B cell (primary cell): Measurements from ENCODE around the gene MINAR1. TPM values are rescaled to one million over a fixed set of nuclear protein-coding genes. Genes with fewer than 3 reads are reported as not detected.

Experiments
- ATAC-seq: fragments of 200-7000 bp; cut with Tn5 transposase; one replicate; pipeline ENCODE4 v1.10.0; 2021; ENCODE audit warnings: low read depth, mild to moderate bottlenecking, moderate number of reproducible peaks, moderate library complexity
- CTCF ChIA-PET: fragments of 350-600 bp; sonication (Branson Sonifier 250); formaldehyde crosslinking; loops from one replicate; lab custom pipeline; 2021; ENCODE audit warnings: antibody characterized with exemption, inconsistent platforms; lab: Charles Lee
- POLR2A ChIA-PET: fragments of 350-600 bp; sonication (Branson Sonifier 250); formaldehyde crosslinking; loops from one replicate; lab custom pipeline; 2021; ENCODE audit warnings: antibody characterized with exemption; lab: Charles Lee
- DNase-seq: peaks from one replicate; pipeline ENCODE4 v3.0.0; 2013
- H2AFZ ChIP-seq: 2 replicates; pipeline ENCODE4 v1.6.1; 2012; ENCODE audit warnings: mild to moderate bottlenecking, low read depth, low read length; ENCODE audit not compliant: insufficient read depth, poor library complexity, severe bottlenecking
- H3K27ac ChIP-seq, 2 donors: 1 replicate in 1 of 2; 2 replicates in 1 of 2; pipeline ENCODE4 v1.5.1; 2012 to 2013; ENCODE audit warnings: low read length in 2 of 2, mild to moderate bottlenecking in 2 of 2, moderate library complexity in 1 of 2
- H3K27me3 ChIP-seq, 4 experiments: fragments of 200-600 bp in 1 of 4; sonication (generic) in 1 of 4; replicated peaks in 1 of 4; 1 replicate in 2 of 4; 2 replicates in 2 of 4; pipeline versions ENCODE4 v1.6.1 to v1.7.0; 2013 to 2016; ENCODE audit warnings: low read length in 3 of 4, mild to moderate bottlenecking in 2 of 4, mixed read lengths in 1 of 4, moderate library complexity in 1 of 4; ENCODE audit not compliant: insufficient read depth in 4 of 4, control insufficient read depth in 3 of 4; ENCODE audit errors: control extremely low read depth in 1 of 4
- H3K36me3 ChIP-seq, 2 experiments: replicated peaks in 1 of 2; 1 replicate in 1 of 2; 2 replicates in 1 of 2; pipeline versions ENCODE4 v1.6.1 to v1.7.1; 2013; ENCODE audit warnings: low read length in 1 of 2; ENCODE audit not compliant: insufficient read depth in 2 of 2, control insufficient read depth in 1 of 2; ENCODE audit errors: control extremely low read depth in 1 of 2, extremely low read depth in 1 of 2
- H3K4me1 ChIP-seq, 2 donors: fragments of 200-600 bp in 1 of 2; sonication (generic) in 1 of 2; 1 replicate in 1 of 2; 2 replicates in 1 of 2; pipeline versions ENCODE4 v1.5.1 to v1.6.1; 2013 to 2017; ENCODE audit warnings: low read length in 2 of 2; ENCODE audit not compliant: control insufficient read depth in 2 of 2, insufficient read depth in 2 of 2
- H3K4me2 ChIP-seq: replicated peaks from 2 replicates; pipeline ENCODE3; 2012; ENCODE audit warnings: mild to moderate bottlenecking, low read depth, low read length; ENCODE audit not compliant: poor library complexity, severe bottlenecking
- H3K4me3 ChIP-seq, 5 experiments: fragments of 200-600 bp in 1 of 5; sonication (generic) in 1 of 5; 1 replicate in 3 of 5; 2 replicates in 2 of 5; pipeline versions ENCODE4 v1.5.1 to v1.7.0; 2011 to 2016; ENCODE audit warnings: low read length in 4 of 5, mild to moderate bottlenecking in 4 of 5, low read depth in 2 of 5, control low read depth in 1 of 5, moderate library complexity in 1 of 5; ENCODE audit not compliant: insufficient read depth in 1 of 5; ENCODE audit errors: control extremely low read depth in 1 of 5, extremely low read depth in 1 of 5
- H3K79me2 ChIP-seq: fragments of 200-600 bp; sonication (generic); one replicate; pipeline ENCODE4 v1.6.0; 2016; ENCODE audit warnings: low read length; ENCODE audit not compliant: control insufficient read depth, insufficient read depth
- H3K9ac ChIP-seq: fragments of 200-600 bp; sonication (generic); 2 replicates; pipeline ENCODE4 v1.6.1; 2017; ENCODE audit warnings: mild to moderate bottlenecking, low read length, moderate library complexity
- H3K9me3 ChIP-seq, 3 donors: one replicate each; pipeline versions ENCODE4 v1.6.1 to v1.7.1; 2013; ENCODE audit warnings: low read length in 2 of 3; ENCODE audit not compliant: control insufficient read depth in 2 of 3, insufficient read depth in 1 of 3; ENCODE audit errors: control extremely low read depth in 1 of 3
- H4K20me1 ChIP-seq: 2 replicates; pipeline ENCODE4 v1.6.0; 2012; ENCODE audit warnings: mild to moderate bottlenecking, low read length; ENCODE audit not compliant: insufficient read depth, control insufficient read depth, poor library complexity, severe bottlenecking
- H3K27ac Mint-ChIP-seq: one replicate; pipeline ENCODE4 v1.8.0; 2021; ENCODE audit warnings: mixed read lengths
- H3K27me3 Mint-ChIP-seq: one replicate; pipeline ENCODE4 v1.8.0; 2021; ENCODE audit warnings: mixed read lengths
- H3K4me1 Mint-ChIP-seq: one replicate; pipeline ENCODE4 v1.8.0; 2021; ENCODE audit warnings: mixed read lengths
- H3K4me3 Mint-ChIP-seq: one replicate; pipeline ENCODE4 v1.8.0; 2021; ENCODE audit warnings: mixed read lengths
- H3K9me3 Mint-ChIP-seq: one replicate; pipeline ENCODE4 v1.8.0; 2022; ENCODE audit warnings: mixed read lengths; ENCODE audit not compliant: insufficient read depth
- EZH2 ChIP-seq: IDR thresholded peaks from 2 replicates; pipeline ENCODE4 v1.6.1; 2012; ENCODE audit warnings: borderline replicate concordance, low read depth, mild to moderate bottlenecking, moderate library complexity, low read length; ENCODE audit not compliant: insufficient read depth, poor library complexity, severe bottlenecking
- WGBS: methylation state at CpG from one replicate; pipeline ENCODE4 v1.1.5; 2013; ENCODE audit warnings: missing lambda C conversion rate; ENCODE audit not compliant: insufficient coverage; 5-methylcytosine and 5-hydroxymethylcytosine counted together
- intact Hi-C: fragments of 100-400 bp; cut with micrococcal nuclease; formaldehyde crosslinking; loops from one replicate; pipeline ENCODE4 v1.10.0; 2022
- polyA plus RNA-seq: library from polyadenylated mRNA; depleted of rRNA; stranded (reverse); fragments of >200 nt; gene quantifications from 2 replicates; pipeline ENCODE4 v1.2.3, GENCODE V29; 2012
- total RNA-seq, 2 donors: library from RNA; stranded (reverse); fragments of 120-200 nt in 1 of 2; gene quantifications; 1 replicate in 1 of 2; 2 replicates in 1 of 2; pipeline versions ENCODE4 v1.2.3 to v1.2.4, GENCODE V29; 2013 to 2022
- TF ChIP-seq, protein P1 (sequence below): fragments of 200-600 bp; IDR thresholded peaks from one replicate; pipeline ENCODE4 v1.8.0; 2022; ENCODE audit warnings: antibody characterized with exemption, mild to moderate bottlenecking

Gene MINAR1
- total and polyA plus RNA-seq, 2 donors (not counting 1 experiment from before 2014, with no cell fraction given): 0.16 to 0.27 TPM

DNA sequence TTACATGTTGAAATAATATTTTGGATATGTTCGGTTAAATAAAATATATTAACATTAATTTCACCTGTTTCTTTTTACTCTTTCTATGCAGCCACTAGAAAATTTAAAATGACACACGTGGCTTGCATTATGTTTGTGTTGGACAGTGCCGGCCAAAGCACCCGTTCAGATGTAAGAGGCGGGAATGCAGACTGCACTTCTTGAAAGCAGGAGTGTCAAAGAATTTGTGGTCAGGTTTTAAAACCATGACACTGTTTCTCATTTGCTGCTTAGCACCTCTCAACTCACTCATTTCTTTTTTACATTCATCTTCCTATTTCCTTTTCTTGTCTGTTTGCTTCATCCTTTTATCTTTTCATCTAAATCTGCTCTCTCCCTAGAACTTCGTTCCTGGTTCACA is 35.3 kb upstream of the MINAR1 start:
- H3K36me3 ChIP-seq: no peaks in the 10 kb centered on the region
- ATAC-seq (no peak), DNase-seq (no peak)
- Mint-ChIP-seq H3K4me3 (no peak overlapping the region), H3K27me3 (peaks cover 5% of the 10 kb centered on the region), H3K4me1 (no peaks in the 10 kb centered on the region), H3K9me3 (no peaks in the 10 kb centered on the region), H3K27ac (no peak overlapping the region)
- no peaks in the 10 kb centered on the region for H4K20me1 ChIP-seq
- TF ChIP-seq EZH2: no peak
- TF ChIP-seq, protein P1, sequence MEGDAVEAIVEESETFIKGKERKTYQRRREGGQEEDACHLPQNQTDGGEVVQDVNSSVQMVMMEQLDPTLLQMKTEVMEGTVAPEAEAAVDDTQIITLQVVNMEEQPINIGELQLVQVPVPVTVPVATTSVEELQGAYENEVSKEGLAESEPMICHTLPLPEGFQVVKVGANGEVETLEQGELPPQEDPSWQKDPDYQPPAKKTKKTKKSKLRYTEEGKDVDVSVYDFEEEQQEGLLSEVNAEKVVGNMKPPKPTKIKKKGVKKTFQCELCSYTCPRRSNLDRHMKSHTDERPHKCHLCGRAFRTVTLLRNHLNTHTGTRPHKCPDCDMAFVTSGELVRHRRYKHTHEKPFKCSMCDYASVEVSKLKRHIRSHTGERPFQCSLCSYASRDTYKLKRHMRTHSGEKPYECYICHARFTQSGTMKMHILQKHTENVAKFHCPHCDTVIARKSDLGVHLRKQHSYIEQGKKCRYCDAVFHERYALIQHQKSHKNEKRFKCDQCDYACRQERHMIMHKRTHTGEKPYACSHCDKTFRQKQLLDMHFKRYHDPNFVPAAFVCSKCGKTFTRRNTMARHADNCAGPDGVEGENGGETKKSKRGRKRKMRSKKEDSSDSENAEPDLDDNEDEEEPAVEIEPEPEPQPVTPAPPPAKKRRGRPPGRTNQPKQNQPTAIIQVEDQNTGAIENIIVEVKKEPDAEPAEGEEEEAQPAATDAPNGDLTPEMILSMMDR: no peak
- H3K4me2 ChIP-seq: no peak overlapping the region
- no peak overlapping the region for H3K9ac ChIP-seq
- no peaks in the 10 kb centered on the region for H3K27me3 ChIP-seq
- H3K79me2 ChIP-seq: no peaks in the 10 kb centered on the region
- H3K4me1 ChIP-seq: no peaks in the 10 kb centered on the region
- H2AFZ ChIP-seq: no peak overlapping the region
- intact Hi-C loops: no loop called here
- CTCF ChIA-PET: no interaction called here
- H3K27ac ChIP-seq: no peak overlapping the region
- no peaks in the 10 kb centered on the region for H3K9me3 ChIP-seq
- H3K4me3 ChIP-seq: no peak overlapping the region
- POLR2A ChIA-PET: no interaction called here
- 82% methylated on average over 4 of the region's 6 CpGs for WGBS

DNA sequence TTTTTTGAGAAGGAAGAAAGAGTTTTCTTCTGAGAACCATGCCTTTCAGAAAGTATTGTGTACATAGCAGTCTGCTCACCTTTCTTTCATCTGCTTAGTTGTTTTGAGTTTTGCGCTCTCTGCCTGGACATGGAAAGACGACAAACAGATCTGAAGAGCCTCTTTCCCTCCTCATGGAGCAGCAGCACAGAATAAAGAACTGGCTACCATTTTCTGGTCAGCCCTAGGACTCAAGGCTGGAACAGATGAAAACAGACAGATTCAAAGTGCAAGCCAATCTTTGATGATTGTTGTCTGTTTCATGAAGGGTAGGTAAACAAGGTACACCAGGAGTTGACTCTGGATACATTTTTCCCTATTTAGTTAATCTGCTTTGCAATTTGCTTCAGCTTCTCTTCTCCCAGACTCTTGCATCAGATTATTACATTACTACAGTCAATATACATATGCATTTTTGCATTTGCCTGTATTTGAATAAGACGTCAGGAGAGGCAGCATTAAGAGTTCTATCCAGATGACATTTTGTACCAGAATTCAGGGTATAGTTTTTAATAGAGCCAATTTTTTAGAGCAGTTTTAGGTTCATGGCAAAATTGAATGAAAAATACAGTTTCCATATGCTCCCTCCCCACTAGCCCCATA is 34.7 kb upstream of the MINAR1 start:
- Histone ChIP-seq H3K79me2 (no peaks in the 10 kb centered on the region), H3K27ac (no peak overlapping the region), H2AFZ (no peak overlapping the region), H3K4me1 (no peaks in the 10 kb centered on the region), H4K20me1 (no peaks in the 10 kb centered on the region), H3K36me3 (no peaks in the 10 kb centered on the region), H3K4me2 (no peak overlapping the region), H3K9ac (no peak overlapping the region), H3K9me3 (no peaks in the 10 kb centered on the region), H3K4me3 (no peak overlapping the region), H3K27me3 (no peaks in the 10 kb centered on the region)
- Mint-ChIP-seq H3K4me1 (no peaks in the 10 kb centered on the region), H3K27ac (no peak overlapping the region), H3K4me3 (no peak overlapping the region), H3K27me3 (peaks cover 5% of the 10 kb centered on the region), H3K9me3 (no peaks in the 10 kb centered on the region)
- intact Hi-C loops: no loop called here
- WGBS: 100% methylated on average over 1 of the region's 3 CpGs
- POLR2A ChIA-PET: no interaction called here
- CTCF ChIA-PET: no interaction called here
- DNase-seq (no peak), ATAC-seq (no peak)
- TF ChIP-seq, protein P1: no peak
- no peak for TF ChIP-seq EZH2
